ENCODE data around the gene C10orf62. TPM values are rescaled to one million over a fixed set of nuclear protein-coding genes. Genes with fewer than 3 reads are reported as not detected.

The C10orf62 gene
- total and polyA plus RNA-seq, 2 of the 13 experiments (the other 11 are each of a cell fraction or from before 2014, with no cell fraction given) = 0.61 to 1.6 TPM

DNA sequence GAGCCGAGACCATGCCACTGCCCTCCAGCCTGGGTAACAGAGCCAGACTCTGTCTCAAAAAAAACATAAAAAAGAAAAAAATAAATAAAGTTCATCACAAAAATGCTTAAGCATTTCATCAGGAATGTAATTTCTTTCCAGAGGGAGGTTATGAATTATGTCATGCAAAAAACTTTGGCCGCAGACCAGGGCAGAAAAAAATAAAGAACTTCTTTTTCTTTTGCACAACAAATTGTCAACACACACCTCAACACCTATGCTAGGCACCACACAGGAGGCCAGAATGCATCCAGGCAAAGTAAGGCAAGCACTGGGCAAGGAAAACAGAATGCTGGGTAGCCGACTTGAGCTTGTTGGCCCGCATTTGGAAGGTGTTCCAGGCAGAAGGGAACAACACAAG lies 3.9 kb downstream of the C10orf62 start:
- WGBS (ENCODE audit: low lambda C conversion rate) = 97% methylated on average over 4 of the region's 4 CpGs
- H2AFZ ChIP-seq (ENCODE audit: low read length) = no peak overlapping the region
- intact Hi-C loops (cut with micrococcal nuclease; ENCODE audit: unreplicated experiment) (no loop called here), in situ Hi-C loops (cut with HindIII; ENCODE audit: extremely low pct_ligation_motif_present, low pct_unique_long_range_greater_than_20kb) (no loop called here)
- ChIA-PET CTCF (ENCODE audit: low intra/inter-chr PET ratio, low total read pairs) (no interaction called here), POLR2A (no interaction called here)
- TF ChIP-seq, protein P1, sequence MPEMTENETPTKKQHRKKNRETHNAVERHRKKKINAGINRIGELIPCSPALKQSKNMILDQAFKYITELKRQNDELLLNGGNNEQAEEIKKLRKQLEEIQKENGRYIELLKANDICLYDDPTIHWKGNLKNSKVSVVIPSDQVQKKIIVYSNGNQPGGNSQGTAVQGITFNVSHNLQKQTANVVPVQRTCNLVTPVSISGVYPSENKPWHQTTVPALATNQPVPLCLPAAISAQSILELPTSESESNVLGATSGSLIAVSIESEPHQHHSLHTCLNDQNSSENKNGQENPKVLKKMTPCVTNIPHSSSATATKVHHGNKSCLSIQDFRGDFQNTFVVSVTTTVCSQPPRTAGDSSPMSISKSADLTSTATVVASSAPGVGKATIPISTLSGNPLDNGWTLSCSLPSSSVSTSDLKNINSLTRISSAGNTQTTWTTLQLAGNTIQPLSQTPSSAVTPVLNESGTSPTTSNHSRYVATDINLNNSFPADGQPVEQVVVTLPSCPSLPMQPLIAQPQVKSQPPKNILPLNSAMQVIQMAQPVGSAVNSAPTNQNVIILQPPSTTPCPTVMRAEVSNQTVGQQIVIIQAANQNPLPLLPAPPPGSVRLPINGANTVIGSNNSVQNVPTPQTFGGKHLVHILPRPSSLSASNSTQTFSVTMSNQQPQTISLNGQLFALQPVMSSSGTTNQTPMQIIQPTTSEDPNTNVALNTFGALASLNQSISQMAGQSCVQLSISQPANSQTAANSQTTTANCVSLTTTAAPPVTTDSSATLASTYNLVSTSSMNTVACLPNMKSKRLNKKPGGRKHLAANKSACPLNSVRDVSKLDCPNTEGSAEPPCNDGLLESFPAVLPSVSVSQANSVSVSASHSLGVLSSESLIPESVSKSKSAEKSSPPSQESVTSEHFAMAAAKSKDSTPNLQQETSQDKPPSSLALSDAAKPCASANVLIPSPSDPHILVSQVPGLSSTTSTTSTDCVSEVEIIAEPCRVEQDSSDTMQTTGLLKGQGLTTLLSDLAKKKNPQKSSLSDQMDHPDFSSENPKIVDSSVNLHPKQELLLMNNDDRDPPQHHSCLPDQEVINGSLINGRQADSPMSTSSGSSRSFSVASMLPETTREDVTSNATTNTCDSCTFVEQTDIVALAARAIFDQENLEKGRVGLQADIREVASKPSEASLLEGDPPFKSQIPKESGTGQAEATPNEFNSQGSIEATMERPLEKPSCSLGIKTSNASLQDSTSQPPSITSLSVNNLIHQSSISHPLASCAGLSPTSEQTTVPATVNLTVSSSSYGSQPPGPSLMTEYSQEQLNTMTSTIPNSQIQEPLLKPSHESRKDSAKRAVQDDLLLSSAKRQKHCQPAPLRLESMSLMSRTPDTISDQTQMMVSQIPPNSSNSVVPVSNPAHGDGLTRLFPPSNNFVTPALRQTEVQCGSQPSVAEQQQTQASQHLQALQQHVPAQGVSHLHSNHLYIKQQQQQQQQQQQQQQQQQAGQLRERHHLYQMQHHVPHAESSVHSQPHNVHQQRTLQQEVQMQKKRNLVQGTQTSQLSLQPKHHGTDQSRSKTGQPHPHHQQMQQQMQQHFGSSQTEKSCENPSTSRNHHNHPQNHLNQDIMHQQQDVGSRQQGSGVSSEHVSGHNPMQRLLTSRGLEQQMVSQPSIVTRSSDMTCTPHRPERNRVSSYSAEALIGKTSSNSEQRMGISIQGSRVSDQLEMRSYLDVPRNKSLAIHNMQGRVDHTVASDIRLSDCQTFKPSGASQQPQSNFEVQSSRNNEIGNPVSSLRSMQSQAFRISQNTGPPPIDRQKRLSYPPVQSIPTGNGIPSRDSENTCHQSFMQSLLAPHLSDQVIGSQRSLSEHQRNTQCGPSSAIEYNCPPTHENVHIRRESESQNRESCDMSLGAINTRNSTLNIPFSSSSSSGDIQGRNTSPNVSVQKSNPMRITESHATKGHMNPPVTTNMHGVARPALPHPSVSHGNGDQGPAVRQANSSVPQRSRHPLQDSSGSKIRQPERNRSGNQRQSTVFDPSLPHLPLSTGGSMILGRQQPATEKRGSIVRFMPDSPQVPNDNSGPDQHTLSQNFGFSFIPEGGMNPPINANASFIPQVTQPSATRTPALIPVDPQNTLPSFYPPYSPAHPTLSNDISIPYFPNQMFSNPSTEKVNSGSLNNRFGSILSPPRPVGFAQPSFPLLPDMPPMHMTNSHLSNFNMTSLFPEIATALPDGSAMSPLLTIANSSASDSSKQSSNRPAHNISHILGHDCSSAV (CRISPR knock-in tag; IDR thresholded peaks at IDR 0.05; ENCODE audit: borderline replicate concordance) = no peak
- TF ChIP-seq KLF11 (CRISPR knock-in tag; IDR thresholded peaks at IDR 0.05) = no peak
- TF ChIP-seq SKI (IDR thresholded peaks at IDR 0.05; ENCODE audit: partially characterized antibody) = no peak
- TF ChIP-seq KDM5B (CRISPR knock-in tag; IDR thresholded peaks at IDR 0.05; ENCODE audit: borderline replicate concordance) = no peak
- no peak for TF ChIP-seq GATA4 (IDR thresholded peaks at IDR 0.05; ENCODE audit: borderline replicate concordance, low read depth)
- TF ChIP-seq, protein P2, sequence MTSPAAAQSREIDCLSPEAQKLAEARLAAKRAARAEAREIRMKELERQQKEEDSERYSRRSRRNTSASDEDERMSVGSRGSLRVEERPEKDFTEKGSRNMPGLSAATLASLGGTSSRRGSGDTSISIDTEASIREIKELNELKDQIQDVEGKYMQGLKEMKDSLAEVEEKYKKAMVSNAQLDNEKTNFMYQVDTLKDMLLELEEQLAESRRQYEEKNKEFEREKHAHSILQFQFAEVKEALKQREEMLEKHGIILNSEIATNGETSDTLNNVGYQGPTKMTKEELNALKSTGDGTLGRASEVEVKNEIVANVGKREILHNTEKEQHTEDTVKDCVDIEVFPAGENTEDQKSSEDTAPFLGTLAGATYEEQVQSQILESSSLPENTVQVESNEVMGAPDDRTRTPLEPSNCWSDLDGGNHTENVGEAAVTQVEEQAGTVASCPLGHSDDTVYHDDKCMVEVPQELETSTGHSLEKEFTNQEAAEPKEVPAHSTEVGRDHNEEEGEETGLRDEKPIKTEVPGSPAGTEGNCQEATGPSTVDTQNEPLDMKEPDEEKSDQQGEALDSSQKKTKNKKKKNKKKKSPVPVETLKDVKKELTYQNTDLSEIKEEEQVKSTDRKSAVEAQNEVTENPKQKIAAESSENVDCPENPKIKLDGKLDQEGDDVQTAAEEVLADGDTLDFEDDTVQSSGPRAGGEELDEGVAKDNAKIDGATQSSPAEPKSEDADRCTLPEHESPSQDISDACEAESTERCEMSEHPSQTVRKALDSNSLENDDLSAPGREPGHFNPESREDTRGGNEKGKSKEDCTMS (CRISPR knock-in tag; conservative IDR thresholded peaks at IDR 0.05) = no peak
- TF ChIP-seq PAX8 (CRISPR knock-in tag; IDR thresholded peaks at IDR 0.05; ENCODE audit: borderline replicate concordance) = no peak
- TF ChIP-seq, protein P3, sequence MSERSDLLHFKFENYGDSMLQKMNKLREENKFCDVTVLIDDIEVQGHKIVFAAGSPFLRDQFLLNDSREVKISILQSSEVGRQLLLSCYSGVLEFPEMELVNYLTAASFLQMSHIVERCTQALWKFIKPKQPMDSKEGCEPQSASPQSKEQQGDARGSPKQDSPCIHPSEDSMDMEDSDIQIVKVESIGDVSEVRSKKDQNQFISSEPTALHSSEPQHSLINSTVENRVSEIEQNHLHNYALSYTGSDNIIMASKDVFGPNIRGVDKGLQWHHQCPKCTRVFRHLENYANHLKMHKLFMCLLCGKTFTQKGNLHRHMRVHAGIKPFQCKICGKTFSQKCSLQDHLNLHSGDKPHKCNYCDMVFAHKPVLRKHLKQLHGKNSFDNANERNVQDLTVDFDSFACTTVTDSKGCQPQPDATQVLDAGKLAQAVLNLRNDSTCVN (CRISPR knock-in tag; IDR thresholded peaks at IDR 0.05; ENCODE audit: borderline replicate concordance) = no peak
- no peak for TF ChIP-seq ZNF567 (CRISPR knock-in tag; IDR thresholded peaks at IDR 0.05; ENCODE audit: borderline replicate concordance)
- TF ChIP-seq ZNF121 (CRISPR knock-in tag; IDR thresholded peaks at IDR 0.05) = no peak
- TF ChIP-seq FLYWCH1 (CRISPR knock-in tag; IDR thresholded peaks at IDR 0.05) = no peak
- TF ChIP-seq GZF1 (CRISPR knock-in tag; IDR thresholded peaks at IDR 0.05) = no peak
- no peak for TF ChIP-seq KLF12 (CRISPR knock-in tag; IDR thresholded peaks at IDR 0.05; ENCODE audit: borderline replicate concordance)
- no peak for TF ChIP-seq SNRNP70 (IDR thresholded peaks at IDR 0.05; ENCODE audit: low read depth, low read length)
- no peaks in the 10 kb centered on the region for H4K20me1 ChIP-seq (ENCODE audit: insufficient read depth, low read length)
- DNase-seq (ENCODE audit: low spot score) (no peak), FAIRE-seq (no peak), ATAC-seq (no peak)
- BruUV-seq (replicated peaks) = no TSS peak
- H3K79me2 ChIP-seq (ENCODE audit: insufficient read depth, low read length) = no peaks in the 10 kb centered on the region
- no peak overlapping the region for H3K9ac ChIP-seq (ENCODE audit: insufficient read depth, low read depth, low read length)
- H3K27ac ChIP-seq (ENCODE audit: extremely low read length, insufficient read depth, low read length) = no peak overlapping the region
- no peak overlapping the region for H3K4me3 ChIP-seq (replicated peaks in 1 of 3; ENCODE audit: insufficient read depth in 1 of 3, low read depth in 2 of 3, low read length in 3 of 3)
- H3K4me2 ChIP-seq (ENCODE audit: low read depth, low read length) = no peak overlapping the region
- peaks cover 51% of the 10 kb centered on the region for H3K4me1 ChIP-seq (ENCODE audit: insufficient read depth, low read length)
- H3K9me3 ChIP-seq (ENCODE audit: low read length) = no peaks in the 10 kb centered on the region
- H3K27me3 ChIP-seq (ENCODE audit: control insufficient read depth in 1 of 2, insufficient read depth in 2 of 2, low read length in 2 of 2) = no peaks in the 10 kb centered on the region; a peak in 1 of 5 replicates
- no peaks in the 10 kb centered on the region; a peak in 1 of 5 replicates for H3K36me3 ChIP-seq (replicated peaks in 1 of 2; ENCODE audit: control insufficient read depth in 1 of 2, insufficient read depth in 2 of 2, low read length in 2 of 2)
